Mesenchymal stem cell (in vitro differentiated cells and primary cell): ENCODE data around the gene RIN2.

Experiments used
- DNase-seq: peaks from one replicate; pipeline ENCODE4 v3.0.0-alpha.2; 2013
- H2AFZ ChIP-seq: one replicate; pipeline ENCODE4 v1.6.1; 2013; ENCODE audit warnings: low read depth, mild to moderate bottlenecking, control low read depth, inconsistent platforms, low read length, moderate library complexity
- H2AK5ac ChIP-seq: 2 replicates; pipeline ENCODE4 v1.6.1; 2013; ENCODE audit warnings: low read length, moderate library complexity, mild to moderate bottlenecking, inconsistent platforms; ENCODE audit not compliant: severe bottlenecking
- H2BK120ac ChIP-seq: one replicate; pipeline ENCODE4 v1.6.1; 2013; ENCODE audit warnings: low read depth, mild to moderate bottlenecking, inconsistent platforms, low read length, moderate library complexity
- H2BK12ac ChIP-seq, 2 experiments: one replicate each; pipeline ENCODE4 v1.6.1; 2013; ENCODE audit warnings: inconsistent platforms in 2 of 2, low read length in 2 of 2, mild to moderate bottlenecking in 2 of 2, moderate library complexity in 2 of 2, control low read depth in 1 of 2
- H2BK15ac ChIP-seq: one replicate; pipeline ENCODE4 v1.6.1; 2013; ENCODE audit warnings: mild to moderate bottlenecking, low read depth, inconsistent platforms; ENCODE audit not compliant: poor library complexity, severe bottlenecking
- H2BK5ac ChIP-seq: 2 replicates; pipeline ENCODE4 v1.6.1; 2013; ENCODE audit warnings: low read depth, mild to moderate bottlenecking, low read length, control low read depth, inconsistent platforms; ENCODE audit not compliant: poor library complexity, severe bottlenecking
- H3K14ac ChIP-seq, 2 experiments: one replicate each; pipeline ENCODE4 v1.6.1; 2013; ENCODE audit warnings: inconsistent platforms in 2 of 2, low read length in 2 of 2, control low read depth in 1 of 2, mild to moderate bottlenecking in 1 of 2, moderate library complexity in 1 of 2
- H3K18ac ChIP-seq, 2 experiments: one replicate each; pipeline ENCODE4 v1.6.1; 2013; ENCODE audit warnings: inconsistent platforms in 2 of 2, low read length in 2 of 2, control low read depth in 1 of 2, low read depth in 1 of 2, mild to moderate bottlenecking in 1 of 2
- H3K23ac ChIP-seq, 2 experiments: one replicate each; pipeline ENCODE4 v1.6.1; 2013; ENCODE audit warnings: inconsistent platforms in 2 of 2, low read length in 2 of 2, mild to moderate bottlenecking in 2 of 2, moderate library complexity in 2 of 2, control low read depth in 1 of 2
- H3K27ac ChIP-seq: 2 replicates; pipeline ENCODE4 v1.5.1; 2013; ENCODE audit warnings: mild to moderate bottlenecking, moderate library complexity, low read length, control low read depth, inconsistent platforms; ENCODE audit not compliant: poor library complexity, severe bottlenecking
- H3K27me3 ChIP-seq, 2 experiments: 2 replicates each; pipeline versions ENCODE4 v1.6.1 to v1.7.0; 2013; ENCODE audit warnings: low read length in 2 of 2, mild to moderate bottlenecking in 2 of 2, moderate library complexity in 2 of 2, control low read depth in 1 of 2, inconsistent platforms in 1 of 2; ENCODE audit not compliant: control insufficient read depth in 1 of 2, insufficient read depth in 1 of 2
- H3K36me3 ChIP-seq, 2 experiments: 2 replicates each; pipeline versions ENCODE4 v1.6.1 to v1.7.0; 2013; ENCODE audit warnings: low read length in 2 of 2, control low read depth in 1 of 2, inconsistent platforms in 1 of 2, low read depth in 1 of 2, mild to moderate bottlenecking in 1 of 2; ENCODE audit not compliant: insufficient read depth in 2 of 2, control insufficient read depth in 1 of 2
- H3K4ac ChIP-seq, 2 experiments: one replicate each; pipeline ENCODE4 v1.6.1; 2013; ENCODE audit warnings: inconsistent platforms in 2 of 2, low read length in 2 of 2, mild to moderate bottlenecking in 2 of 2, moderate library complexity in 2 of 2, control low read depth in 1 of 2, low read depth in 1 of 2
- H3K4me1 ChIP-seq: 2 replicates; pipeline ENCODE4 v1.6.1; 2013; ENCODE audit warnings: low read depth, low read length, control low read depth; ENCODE audit not compliant: control insufficient read depth, insufficient read depth
- H3K4me2 ChIP-seq: 2 replicates; pipeline ENCODE4 v1.6.1; 2013; ENCODE audit warnings: low read length, mild to moderate bottlenecking, inconsistent platforms; ENCODE audit not compliant: poor library complexity, severe bottlenecking
- H3K4me3 ChIP-seq, 2 experiments: 2 replicates each; pipeline versions ENCODE4 v1.5.1 to v1.7.0; 2013; ENCODE audit warnings: low read length in 2 of 2, mild to moderate bottlenecking in 2 of 2, control low read depth in 1 of 2, low read depth in 1 of 2; ENCODE audit not compliant: insufficient read depth in 1 of 2
- H3K79me1 ChIP-seq: replicated peaks from 2 replicates; pipeline ENCODE4 v1.6.1; 2013; ENCODE audit warnings: mild to moderate bottlenecking, control low read depth, low read length, inconsistent platforms; ENCODE audit not compliant: poor library complexity, severe bottlenecking
- H3K9ac ChIP-seq: 2 replicates; pipeline ENCODE4 v1.7.0; 2013; ENCODE audit warnings: mild to moderate bottlenecking, low read length, moderate library complexity
- H3K9me3 ChIP-seq: 2 replicates; pipeline ENCODE4 v1.7.0; 2013; ENCODE audit warnings: mild to moderate bottlenecking, low read length; ENCODE audit not compliant: control insufficient read depth
- H4K8ac ChIP-seq: one replicate; pipeline ENCODE4 v1.6.1; 2013; ENCODE audit warnings: inconsistent platforms, mild to moderate bottlenecking, low read length, moderate library complexity
- H4K91ac ChIP-seq: one replicate; pipeline ENCODE4 v1.6.1; 2013; ENCODE audit warnings: mild to moderate bottlenecking, low read length, inconsistent platforms
- WGBS: methylation state at CpG from one replicate; pipeline ENCODE4 v1.1.7; 2013; ENCODE audit warnings: mixed read lengths; 5-methylcytosine and 5-hydroxymethylcytosine counted together

RIN2 gene

DNA sequence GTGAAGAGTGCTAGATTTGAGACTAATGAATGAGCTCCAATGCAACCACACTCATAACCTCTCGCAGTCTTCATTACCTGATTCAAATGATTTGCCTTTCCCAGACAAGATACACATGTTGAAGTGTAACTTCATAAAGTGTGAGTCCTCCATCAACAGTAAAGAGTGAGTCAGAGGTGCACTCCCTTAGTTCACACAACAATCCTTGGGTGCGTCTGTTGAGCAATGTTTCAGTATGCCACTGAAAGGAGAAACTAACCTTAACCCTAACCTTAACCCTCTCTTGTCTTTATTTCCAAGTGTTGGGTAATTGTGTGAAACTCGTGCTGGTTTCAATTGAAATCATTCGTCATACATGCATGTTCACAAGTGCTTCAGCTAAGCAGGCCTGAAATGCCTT, 21.0 kb upstream of the RIN2 start:
- Histone ChIP-seq H3K9me3 (no peaks in the 10 kb centered on the region), H2AFZ (no peak overlapping the region), H3K23ac (no peak overlapping the region), H2BK5ac (no peak overlapping the region), H3K4ac (no peak overlapping the region), H4K8ac (no peak overlapping the region), H3K27me3 (no peaks in the 10 kb centered on the region), H3K9ac (peak overlapping the region; percentile 71), H2BK15ac (no peak overlapping the region), H3K36me3 (no peaks in the 10 kb centered on the region), H3K4me2 (no peak overlapping the region), H3K18ac (no peak overlapping the region), H3K4me1 (no peaks in the 10 kb centered on the region), H3K27ac (no peak overlapping the region), H2BK120ac (no peak overlapping the region), H4K91ac (no peak overlapping the region), H3K14ac (no peak overlapping the region), H2BK12ac (no peak overlapping the region), H3K79me1 (no peaks in the 10 kb centered on the region), H3K4me3 (no peak overlapping the region), H2AK5ac (no peak overlapping the region)
- DNase-seq, result peak; percentile 84
- WGBS, result 80% methylated on average over 1 of the region's 4 CpGs

DNA sequence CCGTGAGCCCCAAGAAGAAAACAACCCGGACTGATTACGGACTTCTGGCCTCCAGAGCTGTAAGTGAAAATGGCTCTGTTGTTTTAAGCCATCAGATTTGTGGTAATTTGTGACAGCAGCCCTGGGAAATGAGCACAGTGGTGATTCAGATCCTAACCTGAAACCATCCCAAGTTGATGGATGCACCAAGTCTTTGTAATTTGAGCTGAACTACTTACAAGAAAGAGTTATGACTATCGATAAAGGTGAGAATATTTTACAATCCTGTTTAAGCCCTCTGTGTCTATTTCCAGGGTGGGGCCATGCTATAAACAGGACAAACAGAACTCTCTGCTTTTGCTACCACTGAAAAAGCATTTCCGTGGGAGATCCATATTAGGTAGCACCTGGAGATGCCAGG, 19.1 kb upstream of the RIN2 start:
- DNase-seq, result no peak
- 95% methylated on average over 5 of the region's 5 CpGs for WGBS
- H2BK5ac ChIP-seq, result no peak overlapping the region

DNA sequence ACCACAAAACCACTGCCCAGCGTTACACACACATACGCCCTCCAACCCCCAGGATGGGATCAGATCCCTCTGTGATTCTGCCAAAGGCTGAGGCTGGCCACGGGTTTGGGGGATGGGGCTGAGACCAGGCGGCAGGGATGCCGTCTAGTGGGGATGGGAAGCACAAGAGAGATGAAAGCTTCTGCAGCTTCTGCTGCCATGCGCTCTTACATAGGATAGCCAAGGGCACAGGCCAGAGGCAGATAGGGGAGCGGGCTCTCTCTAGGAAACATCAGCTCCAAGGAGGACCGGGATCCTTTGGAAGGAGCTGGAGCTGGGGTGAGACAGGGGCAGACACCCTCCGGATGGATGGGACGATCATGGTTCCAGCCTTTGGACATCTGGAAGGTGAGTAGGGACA, 18.7 kb upstream of the RIN2 start:
- H4K8ac ChIP-seq, result no peak overlapping the region

More for the DNA sequence above, 19.1 kb upstream of the RIN2 start:
- Histone ChIP-seq H3K27me3 (no peaks in the 10 kb centered on the region), H3K9ac (no peak overlapping the region), H2BK15ac (peak overlapping the region; percentile 38), H4K91ac (no peak overlapping the region), H2BK120ac (no peak overlapping the region), H3K36me3 (no peaks in the 10 kb centered on the region), H3K4ac (peak overlapping the region in 1 of 2 experiments; percentile 33), H3K9me3 (no peaks in the 10 kb centered on the region), H3K27ac (no peak overlapping the region), H3K4me2 (no peak overlapping the region), H3K4me1 (no peaks in the 10 kb centered on the region), H2AK5ac (no peak overlapping the region), H4K8ac (no peak overlapping the region), H3K14ac (no peak overlapping the region), H2AFZ (no peak overlapping the region), H3K23ac (no peak overlapping the region), H2BK12ac (peak overlapping the region in 1 of 2 experiments; percentile 66), H3K4me3 (no peak overlapping the region), H3K79me1 (no peaks in the 10 kb centered on the region), H3K18ac (no peak overlapping the region)

DNA sequence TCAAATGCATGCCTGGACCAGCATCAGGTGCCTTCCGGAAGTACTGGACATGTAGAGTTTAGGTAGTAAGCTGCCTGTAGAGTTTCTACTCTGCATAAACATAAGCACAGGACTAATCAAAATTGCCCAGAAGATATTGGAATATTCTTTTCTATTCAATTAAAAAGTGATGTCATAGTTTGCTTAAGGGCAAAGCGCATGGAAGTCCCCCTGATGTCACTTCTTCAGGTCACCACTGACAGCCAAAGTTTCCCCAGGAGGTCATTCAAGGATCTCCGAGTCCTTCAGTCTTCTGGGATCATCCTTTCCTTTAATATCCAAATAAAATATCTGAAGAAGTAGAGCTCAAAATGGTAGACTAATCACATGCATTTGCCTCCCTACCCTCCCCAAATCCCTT, 17.5 kb upstream of the RIN2 start:
- H3K27me3 ChIP-seq, result no peaks in the 10 kb centered on the region
- no peaks in the 10 kb centered on the region for H3K4me1 ChIP-seq
- no peak overlapping the region for H3K9ac ChIP-seq
- peaks cover 2% of the 10 kb centered on the region for H3K9me3 ChIP-seq
- H3K18ac ChIP-seq, result no peak overlapping the region
- H3K4me3 ChIP-seq, result no peak overlapping the region
- no peak overlapping the region for H2BK120ac ChIP-seq
- H4K91ac ChIP-seq, result no peak overlapping the region
- no peak overlapping the region for H3K14ac ChIP-seq
- DNase-seq, result no peak
- no peak overlapping the region for H2BK12ac ChIP-seq
- H2AFZ ChIP-seq, result no peak overlapping the region
- no peak overlapping the region for H3K23ac ChIP-seq
- H3K4ac ChIP-seq, result no peak overlapping the region
- no peak overlapping the region for H3K4me2 ChIP-seq
- no peak overlapping the region for H3K27ac ChIP-seq
- no peak overlapping the region for H2BK5ac ChIP-seq
- H2BK15ac ChIP-seq, result no peak overlapping the region
- no peak overlapping the region for H4K8ac ChIP-seq
- 100% methylated on average over 1 of the region's 3 CpGs for WGBS
- no peak overlapping the region for H2AK5ac ChIP-seq
- H3K36me3 ChIP-seq, result no peaks in the 10 kb centered on the region
- no peaks in the 10 kb centered on the region for H3K79me1 ChIP-seq

More for the DNA sequence above, 18.7 kb upstream of the RIN2 start:
- WGBS, result 95% methylated on average over 10 of the region's 10 CpGs
- Histone ChIP-seq H3K4me1 (no peaks in the 10 kb centered on the region), H3K4me2 (no peak overlapping the region), H2AK5ac (no peak overlapping the region), H3K27ac (no peak overlapping the region), H3K27me3 (no peaks in the 10 kb centered on the region), H3K79me1 (no peaks in the 10 kb centered on the region), H4K91ac (no peak overlapping the region), H3K4ac (no peak overlapping the region), H3K9ac (no peak overlapping the region), H3K14ac (peak overlapping the region in 1 of 2 experiments; percentile 42), H2BK15ac (no peak overlapping the region), H3K18ac (no peak overlapping the region), H2BK120ac (no peak overlapping the region), H3K9me3 (no peaks in the 10 kb centered on the region), H3K4me3 (no peak overlapping the region), H2BK5ac (no peak overlapping the region), H3K23ac (no peak overlapping the region), H2AFZ (no peak overlapping the region), H2BK12ac (peak overlapping the region in 1 of 2 experiments; percentile 66), H3K36me3 (no peaks in the 10 kb centered on the region)
- DNase-seq, result no peak
